SJCRH30 (cell line): Measurements from ENCODE around the gene PRPF38A. TPM values are rescaled to one million over a fixed set of nuclear protein-coding genes. Genes with fewer than 3 reads are reported as not detected.

Experiments used
- DNase-seq, 2 experiments: peaks; one replicate each; pipeline ENCODE4 v3.0.0-alpha.2; 2015 to 2020
- H3K27ac ChIP-seq: fragments of 250-450 bp; sonication (Bioruptor Pico); 2 replicates; pipeline ENCODE4 v1.5.1; 2020; ENCODE audit warnings: mild to moderate bottlenecking, moderate library complexity
- H3K27me3 ChIP-seq: fragments of 250-450 bp; sonication (Bioruptor Pico); 2 replicates; pipeline ENCODE4 v1.5.1; 2020; ENCODE audit warnings: mild to moderate bottlenecking, moderate library complexity
- H3K36me3 ChIP-seq: fragments of 250-450 bp; sonication (Bioruptor Pico); 2 replicates; pipeline ENCODE4 v1.5.1; 2020; ENCODE audit warnings: mild to moderate bottlenecking, moderate library complexity
- H3K4me1 ChIP-seq: fragments of 250-450 bp; sonication (Bioruptor Pico); 2 replicates; pipeline ENCODE4 v1.5.1; 2020; ENCODE audit warnings: mild to moderate bottlenecking, moderate library complexity
- H3K4me3 ChIP-seq: fragments of 250-450 bp; sonication (Bioruptor Pico); 2 replicates; pipeline ENCODE4 v1.5.1; 2020; ENCODE audit warnings: mild to moderate bottlenecking, moderate library complexity
- H3K9me3 ChIP-seq: fragments of 250-450 bp; sonication (Bioruptor Pico); replicated peaks from 2 replicates; pipeline ENCODE4 v1.5.1; 2020; ENCODE audit warnings: mild to moderate bottlenecking, moderate library complexity
- total RNA-seq: library from RNA; depleted of rRNA; stranded (reverse); fragments of >200 nt; shearing (Covaris generic); gene quantifications from 2 replicates; pipeline ENCODE4 v1.2.3, GENCODE V29; 2014

PRPF38A gene
- total RNA-seq, 1 experiment from 2014 or later = 66.2 TPM

GRCh38 chr1:52423055-52423454, 18.7 kb downstream of the PRPF38A start:
- H3K27me3 ChIP-seq = no peaks in the 10 kb centered on the region
- no peak overlapping the region for H3K27ac ChIP-seq
- no peak overlapping the region for H3K4me3 ChIP-seq
- H3K9me3 ChIP-seq = no peaks in the 10 kb centered on the region
- no peak for DNase-seq
- peaks cover 65% of the 10 kb centered on the region for H3K36me3 ChIP-seq
- no peaks in the 10 kb centered on the region for H3K4me1 ChIP-seq

GRCh38 chr1:52423771-52424170, 19.4 kb downstream of the PRPF38A start:
- Histone ChIP-seq H3K27ac (no peak overlapping the region), H3K4me3 (no peak overlapping the region), H3K9me3 (no peaks in the 10 kb centered on the region), H3K27me3 (no peaks in the 10 kb centered on the region), H3K4me1 (no peaks in the 10 kb centered on the region), H3K36me3 (peaks cover 59% of the 10 kb centered on the region)
- no peak for DNase-seq

- no peak for DNase-seq
- H3K9me3 ChIP-seq = no peaks in the 10 kb centered on the region
- peaks cover 57% of the 10 kb centered on the region for H3K36me3 ChIP-seq
- no peak overlapping the region for H3K27ac ChIP-seq
- no peaks in the 10 kb centered on the region for H3K27me3 ChIP-seq
- H3K4me3 ChIP-seq = no peak overlapping the region
- H3K4me1 ChIP-seq = no peaks in the 10 kb centered on the region
Observed at GRCh38 chr1:52424231-52424636, 19.8 kb downstream of the PRPF38A start.

DNA sequence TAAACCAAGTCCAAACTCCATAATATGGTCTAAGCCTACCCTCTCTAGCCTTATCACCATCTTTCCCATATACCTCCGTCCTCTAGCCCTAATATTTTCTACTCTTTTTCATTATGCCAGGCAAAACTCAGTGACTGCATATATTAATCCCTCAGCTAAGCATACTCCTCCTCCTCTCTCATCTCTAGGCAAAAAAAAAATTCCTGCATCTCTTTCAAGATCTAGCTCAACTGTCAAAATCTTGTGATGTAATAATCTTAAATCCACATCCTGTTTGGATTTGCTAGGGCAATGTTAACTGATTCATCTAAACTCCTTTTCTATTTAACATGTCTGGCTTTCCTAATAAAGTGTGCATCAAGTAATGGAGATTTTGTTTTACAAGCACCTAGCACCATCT, 20.4 kb downstream of the PRPF38A start:
- H3K36me3 ChIP-seq = peaks cover 52% of the 10 kb centered on the region
- no peak overlapping the region for H3K4me3 ChIP-seq
- no peaks in the 10 kb centered on the region for H3K27me3 ChIP-seq
- no peak for DNase-seq
- H3K9me3 ChIP-seq = no peaks in the 10 kb centered on the region
- H3K27ac ChIP-seq = no peak overlapping the region
- H3K4me1 ChIP-seq = no peaks in the 10 kb centered on the region

DNA sequence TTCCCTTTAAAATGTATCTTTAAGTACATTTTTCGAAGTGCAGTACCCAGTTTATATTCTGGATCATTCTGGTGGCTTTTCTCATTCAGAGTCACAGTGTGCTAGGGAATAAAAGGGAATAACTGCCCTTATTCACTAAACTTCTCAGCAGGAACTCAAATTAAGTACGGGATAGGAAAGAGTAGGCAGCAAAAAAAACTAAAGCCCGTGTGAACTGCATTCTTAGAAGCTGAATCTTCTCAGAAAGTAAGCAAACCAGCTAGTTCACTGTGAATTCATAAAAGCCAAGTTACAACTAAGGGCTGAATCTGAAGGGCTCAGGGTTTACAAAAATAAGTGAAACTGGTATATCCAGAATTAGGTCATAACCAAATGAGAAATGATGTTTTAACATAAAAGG, 22.0 kb downstream of the PRPF38A start:
- no peak for DNase-seq

DNA sequence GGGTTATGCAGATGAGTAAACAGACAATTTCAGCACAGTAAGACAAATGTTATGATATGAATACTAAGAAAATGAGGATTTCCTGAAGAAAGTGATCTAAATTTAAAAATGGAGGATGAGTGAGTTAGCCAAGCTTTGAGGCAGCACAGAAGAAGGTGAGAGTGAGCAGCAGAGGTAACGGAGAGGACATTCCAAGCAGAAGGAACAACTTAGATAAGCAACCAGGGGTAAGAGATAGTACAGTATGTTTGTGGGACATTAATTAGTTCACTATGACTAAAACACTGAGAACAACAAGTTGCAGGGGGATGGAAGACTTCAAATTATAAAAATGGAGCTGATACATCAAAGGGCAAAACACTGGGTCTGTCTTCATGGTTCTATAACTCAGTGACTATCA, 22.8 kb downstream of the PRPF38A start:
- H3K4me3 ChIP-seq = no peak overlapping the region

More for the DNA sequence above, 22.0 kb downstream of the PRPF38A start:
- Histone ChIP-seq H3K27ac (no peak overlapping the region), H3K4me3 (no peak overlapping the region), H3K9me3 (no peaks in the 10 kb centered on the region), H3K36me3 (peaks cover 51% of the 10 kb centered on the region), H3K4me1 (no peaks in the 10 kb centered on the region), H3K27me3 (no peaks in the 10 kb centered on the region)

DNA sequence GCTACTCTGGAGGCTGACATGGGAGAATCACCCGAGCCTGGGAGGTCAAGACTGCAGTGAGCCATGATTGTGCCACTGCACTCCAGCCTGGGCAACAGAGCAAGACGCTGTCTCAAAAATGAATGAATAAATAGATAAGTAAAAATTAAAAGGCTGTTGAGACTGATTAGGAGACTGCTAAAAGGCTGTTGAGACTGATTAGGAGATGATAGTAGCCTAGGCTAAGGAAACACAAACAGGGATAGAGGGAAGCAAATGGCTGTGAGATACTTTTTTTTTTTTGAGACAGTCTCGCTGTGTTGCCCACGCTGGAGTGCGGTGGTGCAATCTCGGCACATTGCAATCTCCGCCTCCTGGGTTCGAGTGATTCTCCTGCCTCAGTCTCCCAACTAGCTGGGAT, 28.4 kb downstream of the PRPF38A start:
- Histone ChIP-seq H3K4me3 (no peak overlapping the region), H3K27ac (no peak overlapping the region), H3K9me3 (no peaks in the 10 kb centered on the region)

More for the DNA sequence above, 22.8 kb downstream of the PRPF38A start:
- DNase-seq = no peak
- Histone ChIP-seq H3K27me3 (no peaks in the 10 kb centered on the region), H3K27ac (no peak overlapping the region), H3K9me3 (no peaks in the 10 kb centered on the region), H3K4me1 (no peaks in the 10 kb centered on the region), H3K36me3 (peaks cover 48% of the 10 kb centered on the region)

DNA sequence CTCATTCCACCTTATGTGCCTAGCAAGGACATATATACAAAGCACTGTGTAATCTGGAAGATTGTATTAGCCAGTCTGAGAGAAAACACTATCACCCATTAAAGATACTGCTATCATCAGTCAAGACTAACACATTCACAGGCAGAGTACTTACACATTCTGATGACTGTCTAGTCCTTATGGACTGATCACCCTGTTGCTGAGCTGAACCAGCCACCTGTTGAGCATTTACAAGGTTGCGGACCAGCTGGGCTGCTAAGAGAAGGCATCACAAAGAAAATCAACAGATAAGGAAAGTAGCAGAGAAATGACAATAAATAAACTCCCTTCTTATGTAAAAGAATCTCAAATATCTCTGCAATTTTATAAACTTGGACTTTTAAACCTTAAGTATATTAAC, 30.8 kb downstream of the PRPF38A start:
- Histone ChIP-seq H3K27me3 (no peaks in the 10 kb centered on the region), H3K27ac (no peak overlapping the region), H3K4me1 (no peaks in the 10 kb centered on the region), H3K4me3 (no peak overlapping the region), H3K36me3 (peaks cover 44% of the 10 kb centered on the region), H3K9me3 (no peaks in the 10 kb centered on the region)
- DNase-seq = no peak

More for the DNA sequence above, 28.4 kb downstream of the PRPF38A start:
- Histone ChIP-seq H3K4me1 (no peaks in the 10 kb centered on the region), H3K27me3 (no peaks in the 10 kb centered on the region), H3K36me3 (peaks cover 43% of the 10 kb centered on the region)
- no peak for DNase-seq

DNA sequence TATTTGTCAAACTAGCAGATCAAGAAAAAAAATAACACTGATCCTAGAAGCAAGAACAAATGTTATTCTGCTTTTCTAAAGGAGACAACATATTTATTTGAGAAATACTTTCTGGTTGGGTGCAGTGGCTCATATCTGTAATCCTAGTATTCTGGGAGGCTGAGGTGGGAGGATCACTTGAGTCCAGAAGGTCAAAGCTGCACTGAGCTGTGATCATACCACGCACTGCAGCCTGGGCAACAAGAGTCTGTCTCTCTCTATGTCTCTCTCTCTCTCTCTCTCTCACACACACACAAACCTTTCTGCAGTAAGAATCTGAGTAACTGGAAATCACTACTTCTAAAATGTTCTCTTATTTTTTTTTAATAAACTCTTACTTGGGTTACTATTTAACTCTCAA, 31.2 kb downstream of the PRPF38A start:
- Histone ChIP-seq H3K4me1 (no peaks in the 10 kb centered on the region), H3K4me3 (no peak overlapping the region), H3K36me3 (peaks cover 41% of the 10 kb centered on the region), H3K9me3 (no peaks in the 10 kb centered on the region), H3K27me3 (no peaks in the 10 kb centered on the region), H3K27ac (no peak overlapping the region)
- no peak for DNase-seq

GRCh38 chr1:52436817-52437216, 32.4 kb downstream of the PRPF38A start:
- no peak for DNase-seq
- Histone ChIP-seq H3K9me3 (no peaks in the 10 kb centered on the region), H3K4me3 (no peak overlapping the region), H3K36me3 (peaks cover 33% of the 10 kb centered on the region), H3K4me1 (no peaks in the 10 kb centered on the region), H3K27me3 (no peaks in the 10 kb centered on the region), H3K27ac (no peak overlapping the region)

DNA sequence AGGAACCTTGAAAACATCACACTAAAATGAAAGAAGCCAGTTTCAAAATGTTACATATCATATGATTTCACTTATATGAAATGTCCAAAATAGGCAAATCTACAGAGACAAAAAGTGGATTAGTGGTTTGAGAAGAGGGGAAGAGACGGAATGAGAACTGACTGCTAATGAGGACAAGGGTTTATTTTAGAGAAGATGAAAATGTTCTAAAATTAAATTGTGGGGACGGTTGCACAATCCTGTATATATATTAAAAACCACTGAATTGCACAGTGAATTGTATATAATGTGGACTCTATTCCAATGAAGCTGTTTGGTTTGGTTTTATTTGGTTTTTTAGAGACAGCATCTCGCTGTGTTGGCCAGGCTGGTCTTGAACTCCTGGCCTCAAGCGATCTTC, 35.6 kb downstream of the PRPF38A start:
- Histone ChIP-seq H3K9me3 (no peaks in the 10 kb centered on the region), H3K4me3 (no peak overlapping the region), H3K36me3 (peaks cover 34% of the 10 kb centered on the region), H3K4me1 (no peaks in the 10 kb centered on the region), H3K27me3 (no peaks in the 10 kb centered on the region), H3K27ac (no peak overlapping the region)
- no peak for DNase-seq

GRCh38 chr1:52444463-52444862, 40.1 kb downstream of the PRPF38A start:
- Histone ChIP-seq H3K27ac (no peak overlapping the region), H3K4me3 (no peak overlapping the region)
- DNase-seq = no peak

GRCh38 chr1:52454127-52454526, 49.7 kb downstream of the PRPF38A start:
- DNase-seq = no peak
- Histone ChIP-seq H3K4me3 (no peak overlapping the region), H3K36me3 (peaks cover 6% of the 10 kb centered on the region), H3K9me3 (no peaks in the 10 kb centered on the region), H3K4me1 (no peaks in the 10 kb centered on the region), H3K27ac (no peak overlapping the region), H3K27me3 (no peaks in the 10 kb centered on the region)

More at GRCh38 chr1:52444463-52444862, 40.1 kb downstream of the PRPF38A start:
- Histone ChIP-seq H3K4me1 (0 out of 2 replicates have a peak, but pooled peaks cover 3% of the 10 kb centered on the region), H3K27me3 (no peaks in the 10 kb centered on the region), H3K36me3 (peaks cover 21% of the 10 kb centered on the region), H3K9me3 (no peaks in the 10 kb centered on the region)

DNA sequence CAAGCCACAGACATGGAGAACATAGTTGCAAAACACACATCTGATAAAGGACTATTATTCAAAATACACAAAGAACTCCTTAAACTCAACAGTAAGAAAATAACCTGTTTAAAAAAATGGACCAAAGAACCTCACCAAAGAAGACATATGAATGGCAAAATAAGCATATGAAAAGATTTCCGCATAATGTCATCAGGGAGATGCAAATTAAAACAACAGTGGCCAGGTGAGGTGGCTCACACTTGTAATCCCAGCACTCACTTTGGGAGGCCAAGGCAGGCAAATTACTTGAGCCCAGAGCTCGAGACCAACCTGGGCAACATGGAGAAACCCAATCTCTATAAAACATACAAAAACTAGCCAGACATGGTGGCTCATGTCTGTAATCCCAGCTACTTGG, 50.4 kb downstream of the PRPF38A start:
- Histone ChIP-seq H3K4me1 (no peaks in the 10 kb centered on the region), H3K36me3 (peaks cover 6% of the 10 kb centered on the region), H3K9me3 (no peaks in the 10 kb centered on the region)

DNA sequence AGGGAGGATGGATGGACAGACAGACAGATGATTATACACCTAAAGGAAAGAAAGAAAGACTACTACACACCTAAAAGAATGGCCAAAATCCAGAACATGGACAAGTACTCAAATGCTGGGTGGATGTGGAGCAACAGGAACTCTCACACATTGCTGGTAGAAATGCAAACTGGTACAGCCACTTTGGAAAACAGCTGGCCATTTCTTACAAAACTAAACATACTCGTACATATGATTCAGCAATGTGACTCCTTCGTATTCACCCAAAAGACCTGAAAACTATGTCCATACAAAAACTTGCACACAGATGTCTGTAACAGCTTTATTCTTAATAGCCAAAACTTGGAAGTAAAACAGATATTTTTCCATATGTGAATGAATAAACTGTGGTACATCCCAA, 51.3 kb downstream of the PRPF38A start:
- Histone ChIP-seq H3K4me1 (no peaks in the 10 kb centered on the region), H3K36me3 (peaks cover 10% of the 10 kb centered on the region), H3K27ac (no peak overlapping the region), H3K9me3 (no peaks in the 10 kb centered on the region), H3K4me3 (no peak overlapping the region), H3K27me3 (no peaks in the 10 kb centered on the region)
- no peak for DNase-seq

More for the DNA sequence above, 50.4 kb downstream of the PRPF38A start:
- no peaks in the 10 kb centered on the region for H3K27me3 ChIP-seq
- H3K4me3 ChIP-seq = no peak overlapping the region
- no peak overlapping the region for H3K27ac ChIP-seq
- no peak for DNase-seq

DNA sequence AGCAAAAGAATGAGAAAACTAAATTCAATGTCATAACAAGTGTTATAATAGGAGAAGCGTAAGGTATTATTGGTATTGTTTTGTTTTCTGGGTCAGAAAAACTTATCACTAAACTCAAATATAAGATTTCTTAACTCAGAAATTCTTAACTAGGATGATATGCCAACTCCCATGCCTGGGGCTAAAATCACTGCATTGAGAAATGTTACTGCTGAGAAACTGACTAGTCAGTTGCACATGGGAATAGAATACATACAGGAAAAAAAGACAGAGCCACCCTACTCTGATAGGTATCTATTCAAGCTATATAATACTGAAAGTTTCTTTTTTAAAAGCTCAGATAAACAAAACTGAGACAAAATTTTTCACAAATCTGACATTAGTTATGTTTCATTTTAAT, 56.3 kb downstream of the PRPF38A start:
- Histone ChIP-seq H3K36me3 (peaks cover 16% of the 10 kb centered on the region), H3K9me3 (no peaks in the 10 kb centered on the region), H3K4me1 (no peaks in the 10 kb centered on the region), H3K27me3 (no peaks in the 10 kb centered on the region; the same call in 1 of the 2 replicates), H3K27ac (no peak overlapping the region), H3K4me3 (no peak overlapping the region)
- no peak for DNase-seq
